CD4-positive, alpha-beta memory T cell (primary cell): Measurements from ENCODE around the gene OR2M4. TPM values are rescaled to one million over a fixed set of nuclear protein-coding genes. Genes with fewer than 3 reads are reported as not detected.

ENCODE experiments used
- CTCF ChIA-PET: fragments of 350-600 bp; sonication (Branson Sonifier 250); formaldehyde crosslinking; loops from one replicate; lab custom pipeline; 2021; ENCODE audit warnings: inconsistent platforms; ENCODE audit not compliant: partially characterized antibody; lab: Charles Lee
- POLR2A ChIA-PET: fragments of 350-600 bp; sonication (Branson Sonifier 250); formaldehyde crosslinking; loops from one replicate; lab custom pipeline; 2021; ENCODE audit not compliant: partially characterized antibody; lab: Charles Lee
- DNase-seq, 5 donors: peaks; one replicate each; pipeline versions ENCODE4 v3.0.0 to v3.0.0-alpha.2; 2020 to 2022; ENCODE audit warnings: mixed read lengths in 1 of 5
- H3K27ac ChIP-seq: one replicate; pipeline ENCODE4 v1.7.0; 2013; ENCODE audit warnings: low read depth, low read length
- H3K27me3 ChIP-seq: 2 replicates; pipeline ENCODE4 v1.7.0; 2013; ENCODE audit warnings: mild to moderate bottlenecking, low read length, moderate library complexity; ENCODE audit not compliant: insufficient read depth
- H3K36me3 ChIP-seq: 2 replicates; pipeline ENCODE4 v1.7.0; 2013; ENCODE audit warnings: mild to moderate bottlenecking, low read length, moderate library complexity; ENCODE audit not compliant: insufficient read depth
- H3K4me1 ChIP-seq: 2 replicates; pipeline ENCODE4 v1.7.0; 2013; ENCODE audit warnings: mild to moderate bottlenecking, low read length, moderate library complexity; ENCODE audit not compliant: insufficient read depth
- H3K4me3 ChIP-seq, 2 donors: one replicate each; pipeline ENCODE4 v1.7.0; 2013; ENCODE audit warnings: low read length in 2 of 2, mild to moderate bottlenecking in 1 of 2
- H3K9me3 ChIP-seq, 2 donors: one replicate each; pipeline ENCODE4 v1.7.0; 2013; ENCODE audit warnings: low read length in 2 of 2, control low read depth in 1 of 2; ENCODE audit not compliant: control insufficient read depth in 1 of 2
- H3K27ac Mint-ChIP-seq, 7 donors: one replicate each; pipeline ENCODE4 v1.8.0; 2020 to 2021; ENCODE audit warnings: mixed read lengths in 7 of 7, mild to moderate bottlenecking in 6 of 7, inconsistent platforms in 3 of 7, moderate library complexity in 3 of 7
- H3K27me3 Mint-ChIP-seq, 2 donors: one replicate each; pipeline ENCODE4 v1.8.0; 2020 to 2021; ENCODE audit warnings: mixed read lengths in 2 of 2
- H3K36me3 Mint-ChIP-seq, 2 donors: one replicate each; pipeline ENCODE4 v1.8.0; 2020 to 2021; ENCODE audit warnings: mixed read lengths in 2 of 2, inconsistent platforms in 1 of 2, mild to moderate bottlenecking in 1 of 2
- H3K4me1 Mint-ChIP-seq, 4 donors: one replicate each; pipeline ENCODE4 v1.8.0; 2020 to 2021; ENCODE audit warnings: mixed read lengths in 4 of 4, mild to moderate bottlenecking in 1 of 4
- H3K4me3 Mint-ChIP-seq, 8 donors: one replicate each; pipeline ENCODE4 v1.8.0; 2020 to 2021; ENCODE audit warnings: mixed read lengths in 8 of 8, mild to moderate bottlenecking in 7 of 8, moderate library complexity in 6 of 8, inconsistent platforms in 3 of 8
- H3K9me3 Mint-ChIP-seq, 8 donors: one replicate each; pipeline ENCODE4 v1.8.0; 2020 to 2021; ENCODE audit warnings: mixed read lengths in 8 of 8, mild to moderate bottlenecking in 5 of 8, inconsistent platforms in 3 of 8, moderate library complexity in 1 of 8
- intact Hi-C: fragments of 100-400 bp; cut with micrococcal nuclease; formaldehyde crosslinking; loops from one replicate; pipeline ENCODE4 v1.15.1; 2023
- polyA plus RNA-seq, 2 donors: library from polyadenylated mRNA; unstranded; fragments of 300-500 nt; fragmentation: Illumina TruSeq; gene quantifications; one replicate each; pipeline ENCODE4 v1.2.3, GENCODE V29; 2021
- total RNA-seq, 2 experiments: library from RNA; stranded (reverse); gene quantifications; one replicate each; pipeline ENCODE4 v1.2.3, GENCODE V29; 2021

Gene OR2M4
- total and polyA plus RNA-seq, 4 experiments from 2014 or later = not detected

DNA sequence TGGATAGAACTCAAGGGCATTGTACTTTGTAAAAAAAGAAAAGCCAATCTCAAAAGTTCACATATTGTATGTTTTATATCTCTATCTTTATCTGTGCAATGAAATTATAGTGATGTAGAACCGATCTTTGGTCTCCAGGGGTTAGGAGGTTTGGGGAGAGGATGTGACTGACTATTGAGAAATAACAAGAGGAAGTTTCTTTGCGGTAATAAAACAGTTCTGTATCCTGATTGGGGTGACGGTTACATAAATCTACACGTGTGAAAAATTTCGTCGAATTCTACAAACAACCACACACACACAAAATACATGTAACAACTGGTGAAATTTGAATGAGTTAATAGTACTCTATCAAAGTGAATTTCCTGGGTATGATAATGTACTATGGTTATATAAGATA lies 57.2 kb downstream of the OR2M4 start:
- no peaks in the 10 kb centered on the region for H3K4me1 Mint-ChIP-seq
- no peak overlapping the region for H3K4me3 Mint-ChIP-seq
- DNase-seq = no peak
- H3K27ac Mint-ChIP-seq = no peak overlapping the region
- H3K4me1 ChIP-seq = no peaks in the 10 kb centered on the region
- peaks cover 0 to 4% (median under 1%) of the 10 kb centered on the region in 8 donors for H3K9me3 Mint-ChIP-seq
- intact Hi-C loops = no loop called here
- no peaks in the 10 kb centered on the region for H3K27me3 ChIP-seq
- POLR2A ChIA-PET = no interaction called here
- H3K27ac ChIP-seq = no peak overlapping the region
- no peaks in the 10 kb centered on the region for H3K36me3 ChIP-seq
- H3K36me3 Mint-ChIP-seq = no peaks in the 10 kb centered on the region
- no peak overlapping the region for H3K4me3 ChIP-seq
- CTCF ChIA-PET = no interaction called here
- H3K27me3 Mint-ChIP-seq = peaks cover 2 to 3% of the 10 kb centered on the region in 2 donors
- H3K9me3 ChIP-seq = no peaks in the 10 kb centered on the region

Other genes starting within 250 kb of the OR2M4 start
- under 1 TPM; 0.23 to 0.25 TPM for gene OR2L5, start 217.8 kb upstream of the OR2M4 start, total RNA-seq
- not detected for gene OR2L5, start 217.8 kb upstream of the OR2M4 start, polyA plus RNA-seq
- gene OR2L2, start 201.3 kb upstream of the OR2M4 start, total RNA-seq = under 1 TPM; 0.17 TPM
- gene OR2L2, start 201.3 kb upstream of the OR2M4 start, polyA plus RNA-seq = not detected
- gene OR2L3, start 184.6 kb upstream of the OR2M4 start, total RNA-seq = under 1 TPM; 0.11 to 0.17 TPM
- not detected for gene OR2L3, start 184.6 kb upstream of the OR2M4 start, polyA plus RNA-seq
- gene OR2L13, start 136.2 kb upstream of the OR2M4 start, total RNA-seq = under 1 TPM in 1 of 2 experiments, not detected in 1; 0.17 TPM
- not detected for gene OR2L13, start 136.2 kb upstream of the OR2M4 start, polyA plus RNA-seq
- gene OR2M5, start 86.3 kb upstream of the OR2M4 start, total RNA-seq = not detected
- gene OR2M5, start 86.3 kb upstream of the OR2M4 start, polyA plus RNA-seq = not detected
- gene OR2M2, start 56.6 kb upstream of the OR2M4 start, total RNA-seq = not detected
- not detected for gene OR2M2, start 56.6 kb upstream of the OR2M4 start, polyA plus RNA-seq
- gene OR2M3, start 34.2 kb upstream of the OR2M4 start, total RNA-seq = not detected
- gene OR2M3, start 34.2 kb upstream of the OR2M4 start, polyA plus RNA-seq = not detected
- gene OR2T33, start 46.6 kb downstream of the OR2M4 start, total RNA-seq = not detected
- not detected for gene OR2T33, start 46.6 kb downstream of the OR2M4 start, polyA plus RNA-seq
- gene OR2T12, start 72.0 kb downstream of the OR2M4 start, total RNA-seq = not detected
- not detected for gene OR2T12, start 72.0 kb downstream of the OR2M4 start, polyA plus RNA-seq
- not detected for gene OR2M7, start 93.2 kb downstream of the OR2M4 start, total RNA-seq
- not detected for gene OR2M7, start 93.2 kb downstream of the OR2M4 start, polyA plus RNA-seq
- not detected for gene OR14C36, start 117.4 kb downstream of the OR2M4 start, total RNA-seq
- gene OR14C36, start 117.4 kb downstream of the OR2M4 start, polyA plus RNA-seq = not detected
- gene OR2T4, start 130.2 kb downstream of the OR2M4 start, total RNA-seq = not detected
- gene OR2T4, start 130.2 kb downstream of the OR2M4 start, polyA plus RNA-seq = not detected
- not detected for gene OR2T6, start 144.3 kb downstream of the OR2M4 start, total RNA-seq
- gene OR2T6, start 144.3 kb downstream of the OR2M4 start, polyA plus RNA-seq = not detected
- gene OR2T1, start 171.6 kb downstream of the OR2M4 start, total RNA-seq = not detected
- gene OR2T1, start 171.6 kb downstream of the OR2M4 start, polyA plus RNA-seq = not detected
- gene OR2T2, start 214.2 kb downstream of the OR2M4 start, total RNA-seq = not detected
- gene OR2T2, start 214.2 kb downstream of the OR2M4 start, polyA plus RNA-seq = not detected
- gene OR2T3, start 241.9 kb downstream of the OR2M4 start, total RNA-seq = not detected
- not detected for gene OR2T3, start 241.9 kb downstream of the OR2M4 start, polyA plus RNA-seq